GM21423 (cell line): ENCODE measurements around the gene ZMAT5.

ENCODE experiments used
- ATAC-seq: cut with Tn5 transposase; IDR thresholded peaks from one replicate; pipeline ENCODE4 v1.9.1; 2021; ENCODE audit warnings: mild to moderate bottlenecking, moderate library complexity; ENCODE audit not compliant: unreplicated experiment

ZMAT5 gene

GRCh38 chr22:29766632-29767170, at the start of gene ZMAT5:
ZMAT5 (minus strand) TSS chr22:29767007; CDS start chr22:29748544, 18,463 bp downstream.
- ATAC-seq, result peak; percentile 81

- no peak for ATAC-seq
Observed at GRCh38 chr22:29816539-29816938, 49.7 kb upstream of the ZMAT5 start.

GRCh38 chr22:29816128-29816527, 49.3 kb upstream of the ZMAT5 start:
- ATAC-seq, result no peak

GRCh38 chr22:29815580-29815979, 48.8 kb upstream of the ZMAT5 start:
- no peak for ATAC-seq

GRCh38 chr22:29814003-29814402, 47.2 kb upstream of the ZMAT5 start:
- no peak for ATAC-seq

GRCh38 chr22:29813563-29813962, 46.8 kb upstream of the ZMAT5 start:
- ATAC-seq, result no peak

GRCh38 chr22:29813126-29813525, 46.3 kb upstream of the ZMAT5 start:
- no peak for ATAC-seq

- no peak for ATAC-seq
Observed at GRCh38 chr22:29811377-29811776, 44.6 kb upstream of the ZMAT5 start.

- ATAC-seq, result no peak
Observed at GRCh38 chr22:29810216-29810615, 43.4 kb upstream of the ZMAT5 start.

GRCh38 chr22:29806196-29806595, 39.4 kb upstream of the ZMAT5 start:
- no peak for ATAC-seq

- ATAC-seq, result no peak
Observed at GRCh38 chr22:29804985-29805384, 38.2 kb upstream of the ZMAT5 start.

GRCh38 chr22:29803190-29803589, 36.4 kb upstream of the ZMAT5 start:
- no peak for ATAC-seq

GRCh38 chr22:29801796-29802195, 35.0 kb upstream of the ZMAT5 start:
- ATAC-seq, result no peak

- no peak for ATAC-seq
Observed at GRCh38 chr22:29801153-29801552, 34.3 kb upstream of the ZMAT5 start.

GRCh38 chr22:29799217-29799680, 32.4 kb upstream of the ZMAT5 start:
- no peak for ATAC-seq

- no peak for ATAC-seq
Observed at GRCh38 chr22:29798801-29799200, 32.0 kb upstream of the ZMAT5 start.

GRCh38 chr22:29798318-29798717, 31.5 kb upstream of the ZMAT5 start:
- no peak for ATAC-seq

GRCh38 chr22:29797351-29797750, 30.5 kb upstream of the ZMAT5 start:
- peak; percentile 54 for ATAC-seq

GRCh38 chr22:29795663-29796062, 28.9 kb upstream of the ZMAT5 start:
- no peak for ATAC-seq

GRCh38 chr22:29793396-29793795, 26.6 kb upstream of the ZMAT5 start:
- no peak for ATAC-seq

- no peak for ATAC-seq
Observed at GRCh38 chr22:29790061-29790460, 23.3 kb upstream of the ZMAT5 start.

GRCh38 chr22:29788339-29789279, 21.8 kb upstream of the ZMAT5 start:
- no peak for ATAC-seq
